GM15510 (cell line): Measurements from ENCODE around the gene TBC1D2.

Source experiments
- POLR2A ChIP-seq: IDR thresholded peaks from 3 replicates; pipeline ENCODE4 v1.6.1; 2011; ENCODE audit warnings: borderline replicate concordance; ENCODE audit not compliant: insufficient read length; ENCODE audit errors: extremely low read depth

TBC1D2 gene

DNA sequence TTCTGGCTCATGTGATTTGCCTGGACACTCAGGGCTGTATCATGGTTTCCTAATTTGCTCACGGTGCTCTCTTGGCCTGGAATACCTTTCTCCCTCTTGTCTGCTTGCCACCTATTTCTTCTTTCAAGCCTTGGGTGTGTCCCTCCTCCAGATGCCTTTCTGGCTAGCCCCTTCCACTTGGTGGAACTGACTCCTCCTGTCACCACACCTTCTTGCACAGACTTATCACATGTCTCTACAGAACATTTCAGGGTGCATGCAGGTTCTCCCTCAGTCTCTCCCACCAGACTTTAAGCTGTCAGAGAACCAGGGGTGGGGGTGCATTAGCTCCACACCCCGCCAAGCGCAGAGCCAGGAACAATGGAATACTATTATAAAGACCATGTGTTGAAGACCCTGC lies 1.9 kb downstream of the TBC1D2 start:
- TF ChIP-seq POLR2A = no peak

DNA sequence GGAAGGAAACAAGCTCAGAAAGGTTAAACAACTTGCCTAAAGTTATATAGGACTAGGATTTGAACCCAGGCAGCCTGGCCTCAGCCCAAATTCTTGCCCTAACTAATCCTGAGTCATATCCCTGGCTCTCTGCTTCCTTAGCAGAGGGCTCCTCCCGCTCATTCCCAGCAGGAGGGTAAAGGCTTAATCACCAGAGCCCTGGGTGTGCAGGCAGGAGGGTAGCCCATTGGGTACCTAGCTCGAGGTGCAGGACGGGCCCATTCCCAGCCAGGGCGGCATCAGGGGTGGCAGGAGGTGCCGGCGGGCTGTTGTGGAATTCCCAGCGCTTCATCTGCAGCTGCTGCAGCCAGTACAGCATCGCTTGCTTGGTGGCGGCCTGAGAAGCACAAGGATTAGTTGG lies 3.9 kb downstream of the TBC1D2 start:
- TF ChIP-seq POLR2A = no peak

DNA sequence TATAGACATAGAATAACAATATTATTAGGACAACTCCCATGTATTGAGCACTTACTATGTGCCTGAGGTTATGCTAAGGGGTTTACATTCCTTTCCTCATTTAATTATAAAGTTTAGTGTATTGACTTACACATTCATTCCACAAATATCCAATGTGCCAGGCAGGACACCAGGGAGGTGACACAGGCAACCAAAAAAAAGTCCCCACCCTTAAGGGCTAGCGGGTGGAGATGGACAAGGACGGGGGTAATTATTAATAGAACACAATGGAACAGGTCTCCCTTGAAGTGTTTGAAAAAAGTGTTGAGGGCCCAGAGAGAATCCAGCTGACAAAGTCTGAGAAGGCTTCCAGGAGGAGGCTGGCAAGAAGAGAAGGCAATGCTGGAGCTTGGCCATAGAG lies 5.7 kb downstream of the TBC1D2 start:
- TF ChIP-seq POLR2A = no peak

DNA sequence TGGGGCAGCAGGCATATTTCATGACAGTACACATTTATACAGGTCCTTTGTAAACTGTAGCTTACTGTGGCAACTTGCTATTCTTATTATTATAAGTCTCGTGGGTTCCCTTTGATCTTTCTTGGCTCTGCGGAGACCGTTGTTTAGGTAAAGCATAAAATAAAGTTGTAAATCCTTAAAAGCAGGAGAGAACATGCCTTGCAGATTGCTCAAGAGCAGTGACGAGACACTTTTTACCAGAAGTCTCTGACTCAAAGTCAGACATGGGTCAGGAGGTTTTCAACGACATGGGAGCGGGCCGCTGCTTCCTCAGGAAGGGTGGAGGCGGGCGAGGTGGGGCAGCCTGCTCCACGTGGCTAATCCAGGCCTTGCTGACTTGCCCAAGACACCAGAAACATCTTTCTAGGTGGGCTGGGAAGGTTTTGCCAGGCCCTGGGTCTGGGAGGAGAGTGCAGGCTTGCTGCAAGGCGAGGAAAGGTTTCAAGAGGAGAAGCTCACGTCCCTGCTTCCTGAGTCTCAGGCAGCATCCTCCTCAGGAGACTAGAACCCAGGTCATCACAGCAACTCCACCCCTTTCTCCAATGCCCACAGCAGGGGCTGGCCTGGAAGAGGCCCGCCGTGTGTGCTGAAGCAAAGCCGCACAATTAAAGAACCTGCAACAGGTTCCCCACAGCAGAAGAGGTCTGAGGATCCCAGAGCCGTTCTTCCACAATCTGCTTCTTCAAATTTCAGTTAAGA lies 6.5 kb downstream of the TBC1D2 start:
- TF ChIP-seq POLR2A = no peak

DNA sequence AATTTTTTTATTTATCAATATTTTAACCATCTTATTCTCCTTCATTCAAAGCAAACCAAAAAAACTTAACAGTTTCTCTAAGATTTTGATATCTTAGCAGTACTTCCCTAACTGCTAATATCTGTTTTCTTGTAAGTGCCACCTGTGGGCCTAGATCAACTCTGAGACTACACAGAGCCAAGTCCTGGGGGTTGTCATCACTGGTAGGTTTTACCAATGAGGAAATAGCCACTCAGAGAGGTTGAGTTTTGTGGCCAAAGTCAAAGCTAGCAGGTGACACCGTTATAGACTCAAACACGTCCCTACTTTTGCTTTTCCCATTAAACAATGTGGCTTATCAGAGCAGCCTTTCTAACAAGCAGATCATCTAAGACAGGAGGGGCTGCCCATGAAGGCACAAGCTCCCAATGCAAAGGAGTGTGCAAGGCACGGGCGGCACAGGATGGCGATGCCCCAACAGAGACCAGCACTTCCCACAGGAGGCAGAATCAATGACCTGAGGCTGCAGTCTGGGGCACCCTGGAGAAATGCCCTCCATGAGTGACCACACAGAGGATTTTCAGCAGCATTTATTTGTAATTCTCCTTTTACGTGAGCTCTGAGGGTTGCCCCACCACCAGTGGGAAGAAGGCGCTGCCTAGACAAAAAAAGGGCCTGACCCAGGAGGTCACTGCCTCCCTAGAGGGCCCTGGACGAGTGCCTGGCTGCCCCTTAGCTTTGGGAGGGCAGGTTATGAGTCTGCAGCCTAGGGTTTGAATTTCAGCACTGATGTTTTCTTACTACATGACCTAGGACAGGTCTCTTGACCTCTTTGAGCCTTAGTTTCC lies 7.4 kb downstream of the TBC1D2 start:
- TF ChIP-seq POLR2A = no peak

DNA sequence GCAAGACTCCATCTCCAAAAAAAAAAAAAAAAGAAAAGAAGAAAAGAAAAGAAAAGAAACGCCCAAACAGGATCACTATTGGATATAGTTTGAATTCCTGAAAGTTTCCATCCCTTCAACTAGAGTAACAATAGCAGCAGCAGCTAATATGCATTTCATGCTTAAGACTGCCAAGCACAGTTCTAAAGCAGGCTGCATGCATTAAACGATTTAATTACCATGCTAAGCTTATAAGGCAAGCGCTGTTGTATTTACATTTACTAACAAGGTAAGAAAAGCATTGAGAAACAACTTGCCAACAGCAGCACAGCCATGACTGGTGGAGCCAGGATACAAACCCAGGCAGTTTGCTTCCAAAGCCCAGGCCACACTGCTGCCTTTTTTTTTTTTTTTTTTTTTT lies 13.0 kb downstream of the TBC1D2 start:
- TF ChIP-seq POLR2A = no peak

DNA sequence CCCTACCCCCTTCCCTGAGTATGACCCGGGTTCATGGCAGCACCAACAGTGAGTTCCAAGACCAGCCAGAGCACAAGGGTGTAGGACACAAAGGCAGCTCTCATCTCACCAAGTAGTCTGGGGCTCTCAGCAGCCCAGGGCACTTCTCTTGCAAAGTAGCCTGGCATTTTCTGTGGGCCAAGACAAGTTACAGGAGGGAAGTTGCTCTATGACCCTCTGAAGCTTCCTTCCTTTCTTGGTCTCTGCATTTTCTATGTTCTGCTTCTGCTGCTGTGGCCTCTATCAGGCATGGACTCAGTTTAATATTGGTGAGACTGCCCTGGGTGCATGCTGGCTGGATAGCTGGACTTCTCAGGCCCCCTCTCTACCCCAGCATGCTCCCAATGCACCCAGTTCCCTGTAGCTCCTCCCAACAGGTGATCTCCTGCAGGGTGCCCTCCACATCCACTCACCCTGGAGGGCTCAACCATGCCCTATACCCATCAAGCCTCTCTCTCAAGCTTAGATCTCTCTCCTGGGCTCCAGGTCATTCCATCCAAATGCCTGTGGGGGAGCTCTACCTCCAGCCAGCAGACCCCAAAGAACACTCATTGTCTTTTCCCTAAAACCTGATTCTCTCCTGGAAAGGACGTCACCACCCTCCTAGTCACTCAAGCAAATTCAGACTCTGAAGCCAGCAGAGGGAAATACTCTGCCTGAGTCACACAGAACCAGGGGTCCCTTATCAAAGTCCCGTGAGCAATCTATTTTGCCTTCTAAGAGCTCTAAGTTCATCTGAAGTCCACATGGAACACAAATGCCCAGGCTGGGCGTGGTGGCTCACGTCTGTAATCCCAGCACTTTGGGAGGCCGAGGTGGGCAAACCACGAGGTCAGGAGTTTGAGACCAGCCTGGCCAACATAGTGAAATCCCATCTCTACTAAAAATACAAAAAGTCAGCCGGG lies 13.8 kb downstream of the TBC1D2 start:
- TF ChIP-seq POLR2A = no peak

DNA sequence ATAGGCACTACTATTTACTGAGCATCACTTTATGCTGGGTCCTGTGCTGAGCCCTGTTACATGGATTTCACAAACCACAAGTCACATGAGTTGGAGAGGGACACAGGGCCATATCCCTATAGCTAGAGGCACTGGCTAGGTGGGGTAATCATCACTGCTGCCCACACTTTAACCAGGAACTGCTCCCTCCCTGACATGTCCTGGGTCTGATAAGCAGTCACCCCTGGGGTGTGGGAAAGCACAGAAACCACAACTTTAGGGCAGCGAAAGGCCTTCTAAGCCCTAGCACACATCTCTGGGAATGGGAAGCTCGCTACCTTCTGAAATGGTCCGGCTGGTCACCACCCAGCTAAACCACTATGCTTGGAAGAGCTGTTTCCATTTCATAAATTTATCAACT lies 15.0 kb downstream of the TBC1D2 start:
- TF ChIP-seq POLR2A = no peak

DNA sequence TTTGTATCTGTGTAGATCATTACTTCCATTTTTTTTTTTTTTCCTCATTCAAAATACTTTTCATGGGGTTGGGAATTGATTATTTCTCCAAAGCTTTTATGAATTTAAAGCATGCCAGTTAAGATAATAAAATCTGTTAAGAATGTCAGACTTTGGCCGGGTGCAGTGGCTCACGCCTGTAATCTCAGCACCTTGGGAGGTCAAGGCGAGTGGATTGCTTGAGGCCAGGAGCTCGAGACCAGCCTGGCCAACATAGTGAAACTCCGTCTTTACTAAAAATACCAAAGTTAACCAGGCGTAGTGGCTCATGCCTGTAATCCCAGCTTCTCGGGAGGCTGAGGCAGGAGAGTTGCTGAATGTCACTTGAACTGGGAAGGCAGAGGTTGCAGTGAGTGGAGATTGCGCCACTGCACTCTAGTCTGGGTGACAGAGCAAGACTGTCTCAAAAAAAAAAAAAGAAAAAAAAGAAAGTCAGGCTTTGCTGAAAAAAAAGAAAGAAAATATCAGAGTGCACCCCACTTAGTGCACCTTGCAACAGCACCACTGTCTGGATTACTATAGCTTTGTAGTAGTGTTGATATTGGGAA lies 18.5 kb downstream of the TBC1D2 start:
- no peak for TF ChIP-seq POLR2A

DNA sequence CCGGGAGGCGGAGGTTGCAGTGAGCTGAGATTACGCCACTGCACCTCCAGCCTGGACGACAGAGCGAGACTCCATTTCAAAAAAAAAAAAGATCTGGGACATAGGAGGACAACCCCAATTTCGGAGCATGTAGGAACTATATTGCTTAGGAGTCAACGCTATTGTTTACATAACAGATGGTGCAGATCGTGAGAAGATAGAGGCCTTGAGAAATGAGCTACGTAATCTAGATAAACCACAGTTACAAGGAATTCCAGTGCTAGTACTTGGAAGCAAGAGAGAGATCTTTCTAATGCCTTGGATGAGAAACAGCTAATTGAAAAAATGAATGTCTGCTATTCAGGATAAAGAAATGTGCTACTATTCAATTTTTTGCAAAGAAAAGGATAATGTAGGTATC lies 20.3 kb downstream of the TBC1D2 start:
- TF ChIP-seq POLR2A = no peak

DNA sequence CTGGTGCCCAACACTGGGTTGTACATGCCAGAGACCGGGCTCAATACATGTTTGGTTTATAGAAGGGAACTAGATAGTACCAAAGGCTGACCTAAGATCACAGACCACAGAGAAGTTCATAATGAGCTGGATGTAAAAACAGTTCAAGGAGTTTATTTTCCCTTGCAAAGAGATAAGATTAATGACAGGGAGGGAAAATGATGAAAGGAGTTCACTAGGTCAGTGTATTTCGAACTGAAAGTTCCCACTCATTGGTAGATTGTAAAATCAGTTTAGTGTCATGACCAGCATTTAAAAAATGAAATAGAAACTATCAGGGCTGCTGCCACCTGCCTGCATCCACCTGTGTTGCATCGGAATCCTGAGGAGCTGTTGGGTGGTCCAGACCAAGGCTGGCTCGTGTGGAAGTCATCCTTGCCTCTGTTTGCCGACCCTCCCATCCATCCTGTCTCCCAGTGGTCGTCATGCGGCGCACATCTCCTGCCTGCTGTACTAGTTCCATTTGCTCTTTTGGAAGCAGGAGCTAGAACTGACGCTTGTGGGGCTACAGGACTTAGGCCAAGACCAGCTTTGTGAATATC lies 21.1 kb downstream of the TBC1D2 start:
- no peak for TF ChIP-seq POLR2A

DNA sequence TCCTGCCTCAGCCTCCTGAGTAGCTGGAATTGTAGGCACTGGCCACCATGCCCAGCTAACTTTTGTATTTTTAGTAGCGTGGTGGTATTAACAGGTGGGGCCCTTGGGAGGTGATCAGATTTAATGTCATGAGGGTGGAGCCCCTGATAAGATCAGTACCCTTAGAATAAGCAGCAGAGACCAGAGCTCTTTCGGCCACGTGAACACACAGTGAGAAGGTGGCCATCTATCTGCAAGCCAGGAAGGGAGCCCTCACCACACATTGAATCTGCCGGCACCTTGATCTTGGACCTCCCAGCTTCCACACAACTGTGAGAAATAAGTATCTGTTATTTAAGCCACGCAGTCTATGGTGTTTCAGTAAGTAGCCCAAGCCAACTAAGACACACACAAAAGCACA lies 22.5 kb downstream of the TBC1D2 start:
- TF ChIP-seq POLR2A = no peak

DNA sequence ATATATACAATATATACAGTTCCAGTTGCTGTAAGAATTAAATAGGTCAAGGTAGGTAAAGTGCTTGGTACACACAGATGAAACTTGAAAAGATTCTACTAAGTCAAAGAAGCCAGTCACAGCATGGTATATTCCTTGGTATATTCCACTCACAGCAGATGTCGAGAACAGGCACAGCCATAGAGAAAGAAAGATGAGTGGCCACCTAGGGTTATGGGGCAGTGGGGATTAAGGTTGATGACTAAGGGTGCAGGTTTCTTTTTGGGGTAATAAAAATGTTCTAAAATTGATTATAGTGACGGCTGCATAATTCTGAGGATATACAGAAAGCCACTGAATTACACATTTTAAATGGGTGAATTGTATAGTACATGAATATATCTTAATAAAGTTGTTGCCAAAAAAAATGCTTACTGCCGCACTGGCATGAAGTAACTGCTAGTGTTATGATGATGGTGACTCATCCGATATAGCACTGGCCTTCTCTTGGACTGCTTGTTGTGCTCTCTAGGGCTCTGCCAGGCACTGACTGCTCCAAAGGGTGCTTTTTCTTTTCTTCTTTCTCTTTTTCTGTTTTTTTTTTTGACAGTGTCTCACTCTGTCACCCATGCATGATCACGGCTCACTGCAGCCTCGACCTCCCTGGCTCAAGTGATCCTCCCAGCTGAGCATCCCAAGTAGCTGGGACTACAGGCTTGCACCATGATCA lies 23.5 kb downstream of the TBC1D2 start:
- TF ChIP-seq POLR2A = no peak

DNA sequence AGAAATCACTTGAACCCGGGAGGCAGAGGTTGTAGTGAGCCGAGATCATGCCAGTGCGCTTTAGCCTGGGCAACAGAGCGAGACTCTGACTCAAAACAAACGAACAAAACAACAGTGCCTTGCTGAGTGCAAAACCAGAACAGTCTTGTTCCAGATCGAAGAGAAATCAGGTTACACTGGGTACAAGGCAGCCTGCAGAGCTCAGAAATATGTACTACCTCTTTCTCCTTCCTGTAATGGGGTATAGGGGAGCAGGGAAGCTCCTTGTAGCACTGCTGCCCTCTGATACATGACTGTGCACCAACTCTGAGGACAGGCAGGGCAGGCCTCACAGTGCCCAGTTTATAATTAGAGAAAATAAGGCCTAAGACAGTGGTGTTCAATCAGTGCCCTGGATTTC lies 24.7 kb downstream of the TBC1D2 start:
- no peak for TF ChIP-seq POLR2A
